Left renal cortex interstitium (tissue), 4 donors: Measurements from ENCODE around the gene VPS11. TPM values are rescaled to one million over a fixed set of nuclear protein-coding genes. Genes with fewer than 3 reads are reported as not detected.

Experiments used
- DNase-seq, 4 donors: peaks; one replicate each; pipeline ENCODE4 v3.0.0-alpha.2; 2013; ENCODE audit warnings: low read depth in 4 of 4, low spot score in 2 of 4, missing footprints in 1 of 4
- polyA plus RNA-seq, 4 donors: library from polyadenylated mRNA; unstranded; fragments of 120-200 nt; gene quantifications; one replicate each; pipeline ENCODE4 v1.2.1, GENCODE V29; 2013; ENCODE audit not compliant: insufficient read length in 4 of 4

Gene VPS11
- polyA plus RNA-seq, 4 donors, result 56.5 to 61.0 (median 57.5) TPM

DNA sequence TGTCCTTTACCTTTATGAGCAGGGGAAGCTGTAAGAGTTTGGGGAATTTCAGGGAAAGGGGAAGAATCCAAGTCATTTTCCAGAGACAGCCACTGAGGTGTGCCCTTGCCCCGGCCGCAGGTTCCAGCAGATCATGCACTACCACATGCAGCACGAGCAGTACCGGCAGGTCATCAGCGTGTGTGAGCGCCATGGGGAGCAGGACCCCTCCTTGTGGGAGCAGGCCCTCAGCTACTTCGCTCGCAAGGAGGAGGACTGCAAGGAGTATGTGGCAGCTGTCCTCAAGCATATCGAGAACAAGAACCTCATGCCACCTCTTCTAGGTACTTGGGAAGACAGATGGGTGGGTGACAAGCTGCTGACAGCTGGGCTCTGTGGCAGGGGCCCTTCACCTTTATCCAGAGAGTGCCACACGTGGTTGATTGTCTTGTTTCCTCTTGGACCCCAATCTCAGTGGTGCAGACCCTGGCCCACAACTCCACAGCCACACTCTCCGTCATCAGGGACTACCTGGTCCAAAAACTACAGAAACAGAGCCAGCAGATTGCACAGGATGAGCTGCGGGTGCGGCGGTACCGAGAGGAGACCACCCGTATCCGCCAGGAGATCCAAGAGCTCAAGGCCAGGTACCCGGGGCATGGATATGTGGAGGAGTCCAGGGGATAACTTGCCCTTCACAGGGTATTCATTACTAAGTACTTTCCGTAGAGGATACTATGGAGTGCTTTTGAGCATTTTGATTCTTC is 11.2 kb downstream of the VPS11 start:
- no peak for DNase-seq

DNA sequence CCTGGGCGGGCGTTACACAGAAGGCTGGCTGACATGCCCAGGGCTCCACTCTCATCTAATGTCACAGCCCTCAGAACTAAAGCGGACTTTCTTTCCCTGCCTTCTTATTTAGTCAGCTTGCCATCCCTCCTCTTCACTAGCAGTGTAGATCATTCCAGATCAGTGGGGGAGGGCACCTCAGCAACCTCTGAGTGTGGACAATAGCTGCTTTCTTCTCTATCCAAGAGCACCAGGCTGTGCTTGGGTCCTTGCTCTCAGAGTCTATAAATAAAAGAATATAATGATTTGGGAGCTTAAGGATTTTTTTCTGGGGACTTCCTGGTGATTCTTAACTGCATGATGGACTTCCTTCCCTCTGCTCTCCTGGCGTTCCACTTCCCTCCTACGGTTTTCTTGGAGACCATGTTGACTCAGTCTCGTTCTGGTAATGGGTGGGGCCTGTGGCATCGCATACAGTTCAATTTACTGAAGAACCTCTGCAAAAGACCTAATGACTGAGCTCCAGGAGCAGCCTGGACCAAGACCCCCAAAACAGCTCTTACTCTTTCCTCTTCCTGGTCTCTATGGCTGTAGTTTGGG is 14.2 kb downstream of the VPS11 start:
- DNase-seq, result no peak

DNA sequence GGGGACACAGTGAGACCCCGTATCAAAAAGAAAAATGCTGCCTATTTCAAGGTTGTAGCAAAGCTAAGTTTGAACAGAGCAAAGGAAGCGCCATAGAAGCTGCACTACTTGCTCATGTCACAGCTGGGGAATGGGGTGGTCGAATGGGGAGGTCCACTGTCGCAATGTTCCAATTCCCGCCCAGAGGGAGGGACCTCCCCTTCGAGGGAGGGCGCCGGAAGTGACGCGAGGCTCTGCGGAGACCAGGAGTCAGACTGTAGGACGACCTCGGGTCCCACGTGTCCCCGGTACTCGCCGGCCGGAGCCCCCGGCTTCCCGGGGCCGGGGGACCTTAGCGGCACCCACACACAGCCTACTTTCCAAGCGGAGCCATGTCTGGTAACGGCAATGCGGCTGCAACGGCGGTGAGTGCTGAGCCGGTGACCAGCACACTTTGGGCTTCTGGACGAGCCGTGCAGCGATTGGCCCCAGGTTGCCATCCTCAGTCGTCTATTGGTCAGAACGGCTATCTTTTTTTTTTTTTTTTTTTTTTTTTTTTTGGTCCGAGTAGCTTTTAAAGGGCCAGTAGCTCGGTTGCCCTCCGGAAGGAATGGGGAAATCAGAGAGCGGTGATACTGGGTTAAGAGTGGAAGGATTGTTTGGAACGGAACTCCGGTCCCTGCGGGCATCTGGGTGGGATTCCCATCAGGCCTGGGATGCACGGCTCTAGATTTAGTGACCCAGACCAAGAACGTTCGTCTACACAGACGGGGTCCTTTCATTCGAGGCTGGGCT is 17.2 kb downstream of the VPS11 start, which contains the start of gene HMBS:
Gene HMBS (plus strand): TSS at position 219 of the 774 bp plus-strand sequence. CDS start 153 bp downstream, at position 372.
- DNase-seq, result peak; percentile 93 to 96 (median 94)

DNA sequence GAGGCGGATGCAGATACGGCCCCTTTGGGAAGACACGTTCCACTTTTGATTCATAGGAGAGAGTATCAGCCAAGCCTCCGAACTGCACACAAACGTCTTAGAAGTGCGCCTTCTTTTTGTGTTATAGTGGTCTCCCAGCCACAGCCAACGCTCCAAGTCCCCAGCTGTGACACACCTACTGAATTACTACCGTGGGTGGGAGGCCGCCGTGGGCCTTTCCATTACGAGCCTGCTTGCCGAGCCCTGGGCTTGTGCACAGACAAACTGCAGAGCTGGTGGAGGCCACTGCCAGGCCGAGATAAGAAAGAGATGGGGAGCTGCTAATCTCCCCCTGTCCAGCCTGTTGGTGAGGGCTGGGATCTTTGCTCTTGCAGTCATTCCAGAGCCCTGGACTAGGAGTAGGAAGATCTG is 17.8 kb downstream of the VPS11 start:
- DNase-seq, result no peak

DNA sequence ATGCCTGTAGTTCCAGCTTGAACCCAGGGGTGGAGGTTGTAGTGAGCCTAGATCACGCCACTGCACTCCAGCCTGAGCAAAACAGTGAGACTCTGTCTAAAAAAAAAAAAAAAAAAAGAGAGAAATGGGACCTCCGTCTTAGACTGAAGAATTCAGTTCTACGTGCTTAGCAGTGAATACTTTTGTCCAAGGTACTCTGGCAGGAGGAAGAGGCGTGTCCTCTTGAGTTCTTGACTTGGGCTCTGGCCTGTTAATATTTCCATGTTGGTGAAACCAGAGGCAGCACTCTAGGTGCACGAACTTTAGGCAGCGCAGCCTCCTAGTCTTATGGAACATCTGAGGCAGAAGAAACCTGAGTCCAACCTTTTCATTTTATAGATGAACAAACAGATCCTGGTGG is 19.5 kb downstream of the VPS11 start:
- DNase-seq, result no peak

DNA sequence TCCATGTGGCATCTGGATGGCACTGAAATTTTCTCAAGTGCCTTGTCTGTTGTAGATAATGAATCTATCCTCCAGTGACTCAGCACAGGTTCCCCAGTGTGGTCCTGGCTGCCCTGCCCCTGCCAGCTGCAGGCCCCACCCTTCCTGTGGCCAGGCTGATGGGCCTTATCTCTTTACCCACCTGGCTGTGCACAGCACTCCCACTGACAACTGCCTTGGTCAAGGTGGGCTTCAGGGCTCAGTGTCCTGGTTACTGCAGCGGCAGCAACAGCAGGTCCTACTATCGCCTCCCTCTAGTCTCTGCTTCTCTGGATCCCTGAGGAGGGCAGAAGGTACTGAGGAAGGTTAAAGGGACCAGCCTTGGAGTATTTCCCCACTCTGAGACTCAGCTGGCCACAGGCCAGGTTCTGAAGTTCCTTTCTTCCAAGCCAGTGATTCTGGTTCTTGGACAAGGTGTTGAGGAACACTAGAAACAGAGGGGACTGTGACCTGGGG is 20.2 kb downstream of the VPS11 start:
- no peak for DNase-seq

DNA sequence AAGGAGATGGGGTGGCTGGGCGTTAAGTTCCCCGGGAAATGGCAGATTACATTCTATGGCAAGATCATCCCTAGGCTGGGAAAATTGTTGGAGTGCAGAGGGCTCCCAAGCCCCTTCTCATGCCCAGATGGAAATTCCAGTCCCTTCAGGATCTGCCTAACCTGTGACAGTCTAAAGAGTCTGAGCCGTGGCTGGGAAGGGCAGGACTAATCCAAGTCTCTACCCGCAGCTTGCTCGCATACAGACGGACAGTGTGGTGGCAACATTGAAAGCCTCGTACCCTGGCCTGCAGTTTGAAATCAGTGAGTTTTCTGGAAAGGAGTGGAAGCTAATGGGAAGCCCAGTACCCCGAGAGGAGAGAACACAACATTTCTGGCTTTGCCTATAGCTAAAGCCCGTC is 20.8 kb downstream of the VPS11 start:
- no peak for DNase-seq

DNA sequence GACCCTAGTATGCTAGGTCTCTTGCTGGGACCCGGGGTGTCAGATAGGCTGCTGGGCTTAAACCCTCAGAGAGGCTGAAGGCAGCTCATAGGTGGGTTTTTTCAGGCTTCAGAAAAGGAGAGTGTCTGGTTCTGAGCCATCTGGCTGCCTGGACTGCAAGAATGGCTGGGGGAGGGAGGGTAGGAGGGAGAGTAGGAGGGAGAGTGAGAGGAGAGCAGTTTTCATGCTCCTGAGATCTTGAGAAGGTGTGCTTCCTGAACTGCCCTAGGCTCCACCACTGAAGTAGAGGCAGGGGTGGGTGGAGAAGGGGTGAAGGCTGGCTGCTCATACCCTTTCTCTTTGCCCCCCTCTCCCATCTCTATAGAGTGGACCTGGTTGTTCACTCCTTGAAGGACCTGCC is 21.7 kb downstream of the VPS11 start:
- DNase-seq, result no peak

DNA sequence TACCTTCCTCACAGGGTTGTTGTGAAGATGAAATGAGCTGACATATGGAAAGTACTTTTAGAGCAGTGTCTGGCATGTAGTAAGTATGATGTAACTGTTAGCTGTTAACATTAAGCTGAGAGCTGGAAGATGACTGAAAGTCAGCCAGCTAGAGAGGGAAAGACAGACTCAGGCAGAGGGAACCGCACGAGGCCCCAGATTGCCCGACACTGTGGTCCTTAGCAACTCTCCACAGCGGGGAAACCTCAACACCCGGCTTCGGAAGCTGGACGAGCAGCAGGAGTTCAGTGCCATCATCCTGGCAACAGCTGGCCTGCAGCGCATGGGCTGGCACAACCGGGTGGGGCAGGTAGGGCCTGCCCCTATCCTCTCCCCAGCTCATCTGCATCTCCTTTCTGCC is 23.6 kb downstream of the VPS11 start:
- no peak for DNase-seq

DNA sequence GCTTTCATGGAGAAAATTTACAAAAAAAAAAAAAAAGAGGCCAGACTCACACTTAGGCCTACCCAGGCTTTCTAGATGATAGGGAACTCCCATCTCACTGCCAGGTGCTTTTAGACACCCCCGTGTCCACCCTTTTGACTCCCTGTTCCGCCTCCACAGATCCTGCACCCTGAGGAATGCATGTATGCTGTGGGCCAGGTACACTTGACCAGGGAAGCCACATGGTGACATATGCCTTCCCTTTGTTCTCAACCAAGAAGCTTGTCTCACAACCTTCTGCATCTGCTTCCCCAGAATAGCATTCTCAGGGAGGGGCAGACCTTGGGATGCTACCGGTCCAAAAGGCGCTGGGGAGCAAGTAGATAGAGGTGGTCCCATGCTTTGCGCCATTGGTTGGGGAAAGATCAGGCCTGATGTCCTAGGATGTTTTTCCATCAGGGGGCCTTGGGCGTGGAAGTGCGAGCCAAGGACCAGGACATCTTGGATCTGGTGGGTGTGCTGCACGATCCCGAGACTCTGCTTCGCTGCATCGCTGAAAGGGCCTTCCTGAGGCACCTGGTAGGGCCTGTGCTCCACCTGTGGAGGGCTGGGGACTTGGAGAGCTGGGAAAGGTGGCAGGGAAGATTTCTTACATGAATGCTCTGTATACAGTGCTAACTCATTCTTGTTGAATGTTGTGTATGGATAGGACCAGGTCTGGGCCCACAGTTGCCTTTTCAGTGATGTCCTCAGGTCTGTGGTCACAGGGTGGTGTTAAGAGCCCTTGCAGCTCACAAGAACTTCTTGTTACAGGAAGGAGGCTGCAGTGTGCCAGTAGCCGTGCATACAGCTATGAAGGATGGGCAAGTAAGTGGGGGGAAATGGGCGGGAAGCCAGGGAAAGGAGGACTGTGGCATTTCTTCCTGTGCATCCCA is 24.6 kb downstream of the VPS11 start:
- DNase-seq, result no peak

DNA sequence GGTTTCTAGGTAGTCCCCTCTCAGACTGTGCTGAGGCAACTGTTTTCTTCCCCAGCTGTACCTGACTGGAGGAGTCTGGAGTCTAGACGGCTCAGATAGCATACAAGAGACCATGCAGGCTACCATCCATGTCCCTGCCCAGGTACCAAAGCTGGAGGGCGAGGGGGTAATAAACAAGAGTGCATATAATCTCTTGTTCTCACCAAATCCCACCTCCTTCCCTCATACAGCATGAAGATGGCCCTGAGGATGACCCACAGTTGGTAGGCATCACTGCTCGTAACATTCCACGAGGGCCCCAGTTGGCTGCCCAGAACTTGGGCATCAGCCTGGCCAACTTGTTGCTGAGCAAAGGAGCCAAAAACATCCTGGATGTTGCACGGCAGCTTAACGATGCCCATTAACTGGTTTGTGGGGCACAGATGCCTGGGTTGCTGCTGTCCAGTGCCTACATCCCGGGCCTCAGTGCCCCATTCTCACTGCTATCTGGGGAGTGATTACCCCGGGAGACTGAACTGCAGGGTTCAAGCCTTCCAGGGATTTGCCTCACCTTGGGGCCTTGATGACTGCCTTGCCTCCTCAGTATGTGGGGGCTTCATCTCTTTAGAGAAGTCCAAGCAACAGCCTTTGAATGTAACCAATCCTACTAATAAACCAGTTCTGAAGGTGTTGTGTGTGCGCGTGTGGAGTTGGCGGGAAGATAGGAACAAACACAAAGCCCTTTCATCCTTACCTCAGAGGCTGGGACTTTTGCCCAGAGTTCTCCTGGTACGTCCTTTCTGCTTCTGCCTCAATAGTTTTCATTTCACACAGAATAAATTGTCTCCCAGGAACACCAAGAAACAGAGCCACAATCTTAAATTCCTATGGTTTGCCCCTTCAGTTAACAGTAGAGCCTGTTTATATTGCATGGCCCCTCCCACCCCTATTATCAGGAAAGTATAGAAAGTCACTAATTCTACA is 25.5 kb downstream of the VPS11 start:
- no peak for DNase-seq

DNA sequence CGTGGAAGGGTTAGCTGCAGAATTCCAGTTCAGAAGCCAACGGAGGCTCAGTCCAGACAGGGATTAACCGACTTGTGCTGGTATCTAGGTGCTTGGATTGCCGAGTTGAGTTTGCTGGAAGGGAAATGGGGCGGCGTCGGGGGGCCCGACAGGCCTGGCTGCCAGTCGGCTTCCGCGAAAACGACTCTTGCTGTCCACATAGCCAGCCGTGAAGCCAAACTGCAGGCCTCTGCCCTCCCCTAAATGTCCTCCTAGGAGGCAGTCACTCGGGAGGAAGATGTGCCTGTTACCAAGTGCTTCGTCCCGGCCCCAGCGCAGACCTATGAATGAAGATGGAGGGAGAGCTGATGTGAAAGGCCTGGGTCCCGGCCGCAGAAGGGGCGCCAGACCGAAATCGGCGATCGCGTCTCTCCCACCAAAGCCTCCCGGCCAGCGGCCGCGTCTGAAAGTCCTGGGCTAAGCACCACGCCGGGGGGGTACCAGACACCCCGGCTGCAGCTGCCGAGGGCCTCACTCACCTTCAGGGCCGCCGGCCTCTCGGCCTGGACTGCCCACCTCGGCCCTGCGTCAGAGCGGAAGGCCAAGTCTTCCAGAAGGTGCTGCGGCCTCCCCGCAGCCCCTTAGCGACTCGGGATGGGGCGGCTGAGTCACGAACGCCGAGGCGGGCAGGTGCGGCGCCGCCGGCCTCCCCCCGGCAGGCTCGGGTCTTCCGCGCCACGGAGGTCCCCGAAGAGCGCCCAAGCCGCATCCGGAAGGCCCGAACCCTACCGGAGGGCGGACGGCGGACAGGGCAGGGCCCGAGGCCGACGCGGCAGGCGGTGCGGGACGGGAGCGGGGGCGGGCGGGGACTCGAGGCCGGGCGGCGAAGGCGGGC is 26.6 kb downstream of the VPS11 start:
- no peak for DNase-seq

DNA sequence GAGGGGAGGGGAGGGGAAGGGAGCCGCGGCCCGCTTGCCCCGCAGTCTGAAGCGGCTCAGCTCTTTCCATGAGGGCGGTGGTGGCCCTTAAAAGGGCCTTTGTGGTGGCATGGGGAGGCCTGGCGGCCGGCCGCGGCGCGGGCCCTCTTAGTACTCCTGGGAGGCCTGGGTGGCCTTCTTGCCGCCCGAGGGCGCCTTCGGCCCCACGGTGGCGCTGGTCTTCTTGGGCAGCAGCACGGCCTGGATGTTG is 27.1 kb downstream of the VPS11 start:
- peak in 1 of 4 donors; percentile 63 for DNase-seq

DNA sequence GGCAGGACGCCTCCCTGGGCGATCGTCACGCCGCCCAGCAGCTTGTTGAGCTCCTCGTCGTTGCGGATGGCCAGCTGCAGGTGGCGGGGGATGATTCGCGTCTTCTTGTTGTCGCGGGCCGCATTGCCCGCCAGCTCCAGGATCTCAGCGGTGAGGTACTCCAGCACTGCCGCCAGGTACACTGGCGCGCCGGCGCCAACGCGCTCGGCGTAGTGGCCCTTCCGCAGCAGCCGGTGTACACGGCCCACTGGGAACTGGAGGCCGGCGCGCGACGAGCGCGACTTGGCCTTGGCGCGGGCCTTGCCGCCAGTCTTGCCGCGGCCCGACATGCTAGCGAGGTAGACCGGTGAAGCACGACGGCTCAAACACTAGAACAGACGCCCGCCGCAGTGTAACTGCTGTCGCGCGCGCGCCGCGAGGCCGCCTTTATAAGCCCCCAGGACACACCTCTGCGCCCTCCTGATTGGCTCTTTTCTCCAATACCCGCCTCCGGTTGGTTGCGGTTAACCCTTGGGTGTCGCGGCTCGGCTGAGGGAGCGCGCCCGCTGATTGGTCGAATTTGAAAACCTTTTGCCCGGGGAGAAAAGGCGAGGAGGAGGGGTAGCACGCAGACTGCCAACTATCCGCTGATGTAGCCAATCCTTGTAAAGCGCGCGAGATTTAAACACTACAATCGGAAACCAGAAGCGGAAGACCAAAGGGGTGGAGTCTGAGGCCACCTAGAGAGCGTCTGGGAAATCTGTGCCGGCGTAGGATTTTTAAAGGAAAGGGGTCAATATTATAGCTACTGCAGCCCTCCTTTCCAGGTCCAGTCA is 27.7 kb downstream of the VPS11 start:
- peak; percentile 96 to 99 (median 99) for DNase-seq

DNA sequence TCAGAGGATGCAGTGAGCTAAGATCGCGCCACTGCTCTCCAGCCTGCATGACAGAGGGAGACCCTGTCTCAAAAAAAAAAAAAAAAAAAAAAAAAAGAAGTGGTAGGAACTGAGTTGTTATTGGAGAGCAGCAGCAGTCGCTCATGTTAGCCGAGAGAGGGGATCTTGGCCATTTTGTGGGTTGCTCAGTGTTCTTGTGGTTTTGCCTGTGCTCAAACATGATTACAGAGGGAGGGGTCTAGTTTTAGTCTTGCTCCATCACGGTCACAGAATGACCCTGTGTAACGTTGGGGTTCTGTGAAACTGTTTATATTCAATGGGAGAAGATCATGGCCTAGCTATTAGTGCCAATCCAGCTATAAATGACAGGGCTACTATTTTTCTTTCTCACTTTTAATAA is 32.1 kb downstream of the VPS11 start:
- DNase-seq, result no peak

DNA sequence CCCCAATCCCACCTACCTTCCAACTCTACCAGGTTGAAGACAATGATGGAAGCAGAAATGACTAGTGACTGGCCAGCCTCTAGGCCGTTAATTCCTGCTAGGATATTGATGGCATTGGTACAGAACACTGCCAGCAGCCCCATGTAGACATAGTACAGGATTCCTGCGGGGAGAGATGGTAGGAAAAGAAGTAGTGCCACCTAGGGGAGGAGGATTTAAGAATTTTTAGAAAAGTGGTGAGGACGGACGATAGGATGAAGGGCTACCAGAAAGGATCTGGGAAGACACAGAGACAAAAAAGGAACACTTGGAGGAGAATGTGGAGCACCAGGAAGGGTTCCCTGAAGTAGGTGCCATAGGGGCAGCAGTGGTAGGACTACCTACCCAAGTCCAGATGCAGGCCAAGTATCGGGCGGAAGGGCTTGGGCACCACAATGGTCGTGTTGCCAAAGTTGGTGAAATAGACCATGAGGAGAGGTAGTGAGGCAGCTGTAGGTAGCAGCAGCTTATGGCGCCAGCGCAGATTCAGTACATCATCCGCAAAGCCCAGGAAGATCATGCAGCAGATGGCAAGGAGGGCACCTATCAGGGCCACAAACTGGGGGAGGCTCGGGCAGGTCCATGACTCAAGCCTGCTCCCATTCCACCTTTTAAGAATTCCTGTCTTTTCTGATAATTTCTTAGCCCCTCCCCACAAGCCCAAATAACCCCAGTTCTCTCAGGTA is 32.8 kb downstream of the VPS11 start:
- no peak for DNase-seq
